Endothelial cell of hepatic sinusoid (primary cell): Measurements from ENCODE around the gene PTPRJ.
"Not testable (repeated sequence)": the region's sequence is repeated elsewhere in the genome, so short reads cannot be mapped to it uniquely, and the experiment has no call there.

Experiments
- in situ Hi-C: cut with HindIII; loops from 2 replicates; pipeline ENCODE4 v1.10.0; 2017; ENCODE audit warnings: low sequenced_read_pairs

PTPRJ gene

DNA sequence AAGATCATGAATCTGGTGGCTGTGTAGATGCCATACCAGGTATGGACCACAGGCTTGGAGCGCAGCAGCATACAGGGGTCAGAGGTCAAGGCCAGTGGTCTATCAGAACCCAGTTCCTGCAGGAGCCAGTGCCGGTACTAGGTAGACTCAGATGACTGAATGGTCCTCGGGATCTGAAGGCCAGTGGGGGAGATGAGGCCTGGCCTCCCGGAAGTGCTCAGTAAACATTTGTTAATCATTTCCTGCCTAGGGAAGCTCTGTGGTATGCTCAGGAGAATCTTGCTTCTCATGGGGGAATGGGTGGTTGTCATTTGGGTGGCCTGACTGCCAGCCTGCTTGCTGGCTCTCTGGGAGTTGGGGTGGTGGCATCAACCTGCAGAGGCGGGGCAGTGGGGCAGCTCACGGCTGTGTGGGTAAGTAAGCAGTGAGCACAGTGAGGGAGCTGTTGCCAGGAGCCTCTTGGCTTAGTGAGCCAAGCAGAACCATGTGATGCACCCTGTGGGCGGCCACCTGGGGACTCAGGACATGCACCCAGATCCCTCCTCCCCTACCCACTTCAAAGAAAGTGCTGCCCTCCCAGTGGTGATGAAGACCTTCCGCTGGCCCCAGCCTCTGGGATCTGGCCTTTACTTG, 33.0 kb downstream of the PTPRJ start:
- in situ Hi-C loops, result no loop called here

DNA sequence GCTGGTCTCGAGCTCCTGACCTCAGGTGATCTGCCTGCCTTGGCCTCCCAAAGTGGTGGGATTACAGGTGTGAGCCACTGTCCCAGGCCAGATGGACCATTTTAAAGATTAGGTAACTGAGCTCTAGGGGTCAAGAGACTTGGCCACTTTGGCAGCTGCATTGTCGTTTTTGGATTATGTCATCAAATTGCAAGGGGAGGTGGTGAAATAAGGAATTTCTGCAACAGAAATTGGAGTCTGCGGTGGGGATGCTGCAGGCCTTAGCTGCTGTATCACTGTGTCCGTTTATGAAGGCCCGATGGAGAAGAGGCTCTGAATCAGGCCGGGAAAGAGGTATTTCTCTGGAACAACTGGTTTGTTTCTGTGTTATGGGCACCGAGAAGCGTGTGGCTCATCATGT, 34.6 kb downstream of the PTPRJ start:
- in situ Hi-C loops, result no loop called here

GRCh38 chr11:48017105-48017830, 36.9 kb downstream of the PTPRJ start:
- in situ Hi-C loops, result no loop called here

DNA sequence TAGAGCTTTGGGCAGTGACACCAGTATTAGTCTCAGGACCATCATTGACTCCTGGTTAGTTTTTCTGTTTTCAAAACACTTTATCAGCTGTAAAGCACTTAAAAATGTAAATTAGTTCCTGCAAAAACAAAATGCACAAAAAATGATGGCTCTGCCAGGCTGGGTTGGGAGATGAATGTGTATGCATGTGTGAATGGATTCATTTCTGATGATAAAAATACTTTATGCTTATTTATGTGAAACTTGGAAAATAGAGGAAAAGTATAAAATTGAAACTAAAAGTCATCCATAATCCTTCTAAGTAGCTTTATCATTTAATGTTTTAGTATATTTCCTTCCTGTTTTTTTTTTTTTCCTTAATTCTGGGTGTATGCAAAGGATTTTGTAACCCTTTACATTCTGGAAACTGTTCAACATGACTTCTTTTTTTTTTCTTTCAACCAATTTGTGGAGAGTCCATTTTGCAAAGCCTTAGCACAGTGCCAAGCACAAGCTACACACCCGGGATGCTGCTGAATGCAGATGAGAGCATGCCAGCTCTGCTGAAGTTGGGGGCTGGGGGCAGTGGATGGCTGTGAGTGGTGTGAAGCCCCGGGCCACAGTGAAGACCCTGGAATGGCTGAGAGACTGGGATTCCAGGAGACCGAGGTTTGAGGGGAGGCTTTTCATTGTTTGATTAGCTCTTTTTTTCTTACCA, 37.6 kb downstream of the PTPRJ start:
- in situ Hi-C loops, result no loop called here

- in situ Hi-C loops, result no loop called here
These were observed 38.3 kb downstream of the PTPRJ start for GRCh38 chr11:48018528-48019216.

DNA sequence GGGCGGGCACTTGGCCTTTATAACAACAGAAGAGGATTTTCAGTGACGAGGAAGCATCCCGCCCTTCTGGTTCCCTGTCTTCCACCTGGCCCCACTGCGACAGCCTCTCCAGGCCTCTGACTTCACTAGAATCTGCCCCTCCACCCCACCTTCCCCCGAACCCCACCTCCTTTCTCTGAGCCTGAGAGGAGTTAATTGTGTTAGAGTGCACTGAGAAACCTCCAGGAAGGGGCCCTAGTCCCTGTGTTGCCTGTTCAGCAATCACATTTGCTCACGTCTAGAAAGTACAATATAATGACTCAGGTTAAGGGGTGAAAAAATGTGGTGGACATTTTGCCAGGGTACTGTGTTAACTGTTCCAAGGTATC, 38.8 kb downstream of the PTPRJ start:
- in situ Hi-C loops, result no loop called here

DNA sequence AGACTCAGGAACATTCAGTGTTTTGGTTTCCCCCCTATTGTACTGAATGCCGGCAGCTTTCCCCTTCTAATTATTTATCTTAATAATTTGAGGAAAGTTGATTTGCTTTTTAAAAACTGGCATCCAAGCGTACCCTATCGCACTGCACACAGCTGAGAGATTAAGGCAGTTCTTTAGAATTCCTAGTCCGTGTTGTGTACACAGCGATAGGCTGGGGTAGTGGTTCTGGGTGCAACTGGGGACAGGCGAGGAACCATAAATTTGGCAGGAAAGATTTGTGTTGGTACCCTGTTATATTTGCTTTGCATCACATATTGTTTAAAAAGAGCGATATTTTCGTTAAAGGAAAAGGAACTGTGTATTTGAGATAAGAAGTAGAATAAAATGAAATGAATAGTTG, 39.2 kb downstream of the PTPRJ start:
- in situ Hi-C loops, result no loop called here

DNA sequence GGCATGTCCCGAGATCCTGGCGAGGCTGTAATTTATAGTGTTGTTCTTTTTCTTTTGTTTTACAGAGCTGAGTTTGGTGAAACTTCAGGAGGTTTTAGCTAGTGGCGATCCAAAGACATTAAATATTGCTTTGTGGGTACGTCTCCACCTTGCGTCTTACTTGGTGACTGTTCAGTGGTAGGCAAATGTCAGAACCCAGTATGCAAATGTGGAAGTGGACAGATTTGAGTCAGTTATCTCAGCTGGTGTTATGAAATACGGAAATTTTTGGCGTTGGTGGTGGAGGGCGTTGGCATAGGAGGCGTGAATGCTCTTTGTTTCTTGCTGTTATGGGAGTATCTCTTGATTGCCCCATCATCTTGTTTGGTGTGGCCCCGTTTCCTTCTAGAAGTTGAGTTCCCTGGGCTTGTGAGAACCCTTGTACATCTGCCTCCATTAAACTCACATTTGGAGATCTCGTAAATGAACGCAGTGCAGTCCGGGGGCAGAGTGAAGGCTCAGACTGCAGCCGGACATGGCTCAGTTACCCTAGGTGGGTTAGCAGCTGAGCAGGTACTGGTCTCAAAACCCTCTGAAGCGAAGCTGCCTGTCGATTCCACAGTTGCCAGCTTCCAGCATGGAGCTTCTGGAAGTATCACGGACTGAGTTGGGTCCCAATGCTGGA, 39.9 kb downstream of the PTPRJ start:
- in situ Hi-C loops, result no loop called here

DNA sequence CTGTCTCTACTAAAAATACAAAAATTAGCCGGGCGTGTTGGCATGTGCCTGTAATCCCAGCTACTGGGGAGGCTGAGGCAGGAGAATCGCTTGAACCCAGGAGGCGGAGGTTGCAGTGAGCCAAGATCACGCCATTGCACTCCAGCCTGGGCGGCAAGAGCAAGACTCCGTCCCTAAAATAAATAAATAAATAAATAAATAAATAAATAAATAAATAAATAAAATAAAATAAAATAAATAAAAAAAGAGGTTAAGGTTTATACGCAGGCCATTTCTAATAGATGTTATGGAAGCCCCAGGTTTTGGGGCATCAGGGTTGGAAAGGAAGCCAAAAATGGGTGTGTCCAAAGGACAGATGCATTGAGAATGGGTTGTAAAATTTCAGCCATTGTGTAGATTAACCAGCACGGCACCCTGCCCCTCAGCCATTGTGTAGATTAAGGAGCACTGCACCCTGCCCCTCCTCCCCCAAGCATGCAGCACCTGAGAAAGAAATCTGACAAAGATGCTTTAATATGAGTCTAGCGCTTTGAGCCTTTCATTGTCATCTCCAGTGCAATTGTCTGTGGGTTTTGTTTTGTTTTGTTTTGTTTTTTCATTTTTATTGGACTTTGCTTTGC, 41.0 kb downstream of the PTPRJ start:
- in situ Hi-C loops, result not testable (repeated sequence)

DNA sequence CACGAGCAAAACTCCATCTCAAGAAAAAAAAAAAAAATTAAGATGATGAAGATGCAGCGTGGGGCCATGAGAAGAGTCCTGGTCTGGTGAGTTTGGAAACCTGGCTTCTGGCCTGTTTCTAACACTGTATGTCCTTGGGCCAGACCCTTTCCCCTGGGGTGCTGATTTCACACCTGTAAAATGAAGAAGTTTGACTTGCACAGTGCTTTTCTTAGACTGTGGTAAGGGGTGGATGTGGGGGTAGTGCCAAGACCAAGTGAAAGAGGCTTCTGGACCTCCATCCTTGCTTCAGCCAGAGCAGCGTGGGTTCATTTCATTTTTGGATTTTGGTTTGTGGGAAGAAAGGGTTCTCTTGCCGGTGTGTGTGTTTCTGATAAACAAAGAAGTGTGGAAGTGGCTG, 42.1 kb downstream of the PTPRJ start:
- in situ Hi-C loops, result no loop called here

GRCh38 chr11:48023608-48024007, 43.2 kb downstream of the PTPRJ start:
- in situ Hi-C loops, result not testable (repeated sequence)

- in situ Hi-C loops, result no loop called here
These were observed 44.3 kb downstream of the PTPRJ start for GRCh38 chr11:48024635-48025071.

GRCh38 chr11:48025293-48025983, 45.1 kb downstream of the PTPRJ start:
- in situ Hi-C loops, result no loop called here

GRCh38 chr11:48025984-48026340, 45.6 kb downstream of the PTPRJ start:
- in situ Hi-C loops, result no loop called here

DNA sequence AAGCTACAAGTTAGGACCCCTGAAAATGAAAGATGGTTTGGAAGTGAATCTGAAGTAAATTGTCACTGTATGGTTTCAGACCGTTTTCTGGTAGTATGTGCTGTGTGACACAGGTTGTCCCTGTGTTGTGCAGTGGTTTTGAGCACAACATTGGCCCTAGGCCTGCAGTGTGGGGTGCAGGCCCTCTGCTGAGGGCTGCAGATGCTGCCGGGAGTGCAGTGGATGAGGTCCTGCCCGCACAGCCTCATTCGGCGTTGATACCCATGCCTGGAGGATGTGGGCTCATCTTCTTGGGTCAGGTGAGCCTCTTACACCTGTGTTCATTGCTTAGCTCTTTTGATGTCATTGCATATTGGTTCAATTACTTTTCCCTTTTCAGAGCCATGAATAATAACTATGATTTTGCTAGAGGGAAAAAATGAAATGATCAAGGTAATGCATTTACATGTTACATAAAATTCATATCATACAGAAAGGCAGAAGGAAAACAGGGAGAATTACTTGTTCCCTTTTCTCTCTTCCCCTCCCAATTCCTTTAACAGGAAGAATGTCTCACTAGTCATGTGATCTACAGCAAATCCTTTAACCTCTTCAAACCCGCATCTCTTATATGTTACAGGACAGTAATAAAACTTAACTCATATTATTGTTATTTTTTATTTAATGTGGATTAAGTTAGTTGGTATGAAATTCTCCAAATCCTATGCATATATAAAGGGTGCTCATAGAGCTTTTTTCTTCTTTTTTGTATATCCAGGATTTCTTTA, 48.7 kb downstream of the PTPRJ start:
- in situ Hi-C loops, result no loop called here

GRCh38 chr11:48029681-48030290, 49.4 kb downstream of the PTPRJ start:
- in situ Hi-C loops, result no loop called here

DNA sequence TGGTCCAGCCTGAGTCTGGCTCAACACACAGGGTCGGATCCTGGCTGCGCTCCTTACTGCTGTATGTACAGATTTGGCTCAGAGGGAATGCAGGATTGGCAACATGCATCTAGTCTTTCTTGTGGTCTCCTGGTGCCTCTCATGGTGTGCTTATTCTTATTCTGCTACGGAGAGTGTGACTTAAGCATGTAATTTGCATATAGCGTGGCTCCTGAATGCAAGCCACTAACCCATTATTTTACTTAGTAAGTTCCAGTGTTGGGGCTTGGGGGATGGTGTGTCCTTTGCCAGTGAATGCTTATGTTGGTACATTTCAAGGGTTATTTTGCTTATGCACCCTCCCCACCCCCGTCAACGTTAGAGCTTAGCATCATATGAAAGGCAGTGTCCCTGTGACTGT, 51.2 kb downstream of the PTPRJ start:
- in situ Hi-C loops, result no loop called here

DNA sequence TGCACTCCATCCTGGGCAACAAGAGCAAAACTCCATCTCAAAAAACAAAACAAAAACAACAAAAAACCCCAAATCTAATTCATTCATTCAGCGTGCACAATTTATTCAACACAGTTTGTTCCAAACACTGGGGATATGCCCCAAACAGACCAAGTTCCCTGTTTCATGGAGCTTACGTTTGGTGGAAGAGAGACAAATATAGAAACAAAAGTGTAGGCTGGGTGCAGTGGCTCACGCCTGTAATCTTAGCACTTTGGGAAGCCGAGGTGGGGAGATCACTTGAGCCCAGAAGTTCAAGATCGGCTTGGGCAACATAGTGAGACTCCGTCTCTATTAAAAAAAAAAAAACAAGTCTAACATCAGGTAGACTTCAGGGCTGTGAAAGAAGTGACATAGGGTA, 52.4 kb downstream of the PTPRJ start:
- in situ Hi-C loops, result no loop called here

- in situ Hi-C loops, result no loop called here
These were observed 53.6 kb downstream of the PTPRJ start for GRCh38 chr11:48033918-48034341.
